GM18867 (cell line): Measurements from ENCODE around the gene GALK2.

Experiments used
- ATAC-seq: cut with Tn5 transposase; IDR thresholded peaks from one replicate; pipeline ENCODE4 v1.9.1; 2021; ENCODE audit warnings: mild to moderate bottlenecking, moderate library complexity; ENCODE audit not compliant: unreplicated experiment

The GALK2 gene

GRCh38 chr15:49169880-49170597 is at the start of gene GALK2:
Gene GALK2 (plus strand): TSS chr15:49170247. CDS start chr15:49170323, 76 bp downstream.
- ATAC-seq: peak; percentile 95

DNA sequence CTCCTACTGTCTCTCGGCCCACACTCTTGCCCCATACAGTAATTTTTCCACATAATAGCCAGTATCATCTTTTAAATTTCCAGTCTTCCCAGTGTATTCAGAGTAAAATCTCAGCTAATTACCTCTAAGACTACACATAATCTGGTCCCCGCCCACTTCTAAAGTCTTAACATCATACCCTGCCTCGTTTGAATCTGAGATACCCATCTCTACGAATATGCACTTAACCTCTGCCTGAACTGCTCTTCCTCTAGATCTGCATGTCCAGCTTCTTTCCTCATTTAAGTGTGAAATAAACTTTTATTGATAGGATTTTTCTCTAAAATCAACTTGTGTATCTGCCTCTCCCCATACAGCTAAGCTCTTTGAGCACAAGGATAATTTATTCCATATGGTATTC is 49.2 kb upstream of the GALK2 start:
- ATAC-seq: no peak

DNA sequence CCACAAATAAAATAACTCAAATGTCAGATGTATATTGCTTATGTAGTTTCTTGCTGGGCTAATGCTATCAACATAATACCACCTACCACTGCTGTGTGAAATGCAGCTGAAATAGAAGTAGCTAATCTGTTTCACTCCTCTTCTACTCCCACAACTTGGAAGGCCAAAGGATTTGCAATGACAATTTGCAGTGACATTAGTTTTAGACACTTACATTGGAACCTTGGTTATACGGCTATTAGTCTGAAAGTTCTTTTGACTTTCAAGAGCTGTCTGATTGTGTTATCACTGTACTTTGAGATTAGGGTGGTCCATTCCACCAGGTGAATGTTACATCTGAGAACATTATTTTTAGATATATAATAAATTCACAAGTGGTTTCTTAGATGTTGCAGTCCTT is 48.1 kb upstream of the GALK2 start:
- no peak for ATAC-seq

DNA sequence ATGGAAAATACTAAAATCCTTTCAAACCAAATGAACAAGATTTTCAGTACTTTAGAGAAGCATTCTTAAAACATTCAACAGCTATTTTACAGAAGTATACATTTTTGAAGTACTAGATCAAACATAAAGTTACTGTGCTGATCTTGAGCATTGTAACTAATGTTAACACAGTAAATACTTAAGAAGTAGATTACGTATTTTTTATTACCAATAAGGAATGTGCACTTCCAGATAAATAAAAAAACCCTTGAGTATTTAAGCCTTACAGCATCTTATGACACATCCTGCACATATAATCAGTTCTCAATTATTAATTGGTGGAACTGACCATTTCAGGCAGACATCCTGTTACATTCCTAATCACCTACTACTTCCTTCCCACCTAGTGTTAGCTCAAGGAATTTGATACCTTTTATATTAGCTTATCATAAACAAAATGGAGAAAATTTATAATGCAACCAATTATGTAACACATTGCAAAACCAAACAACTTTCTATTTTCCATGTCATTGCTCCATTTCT is 47.4 kb upstream of the GALK2 start:
- ATAC-seq: no peak

DNA sequence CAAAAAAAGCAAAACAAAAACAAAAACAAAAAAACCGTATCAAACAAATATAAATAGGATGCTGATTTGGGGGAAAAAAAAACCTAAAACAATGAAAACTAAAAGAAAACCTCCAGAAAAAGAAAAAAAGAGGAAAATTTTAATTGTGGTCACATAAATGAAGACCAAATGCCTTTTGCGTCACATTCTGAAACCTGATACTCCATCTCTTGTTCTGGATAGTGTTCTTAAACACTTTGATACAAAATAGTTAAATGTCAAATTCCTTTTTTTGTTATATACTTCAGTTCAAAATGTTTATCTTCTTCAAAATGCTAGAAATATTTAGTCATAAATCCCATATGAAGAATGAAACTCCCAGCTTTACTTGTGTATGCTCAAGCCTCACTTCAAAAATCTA is 45.7 kb upstream of the GALK2 start:
- no peak for ATAC-seq

GRCh38 chr15:49131403-49131802 is 38.6 kb upstream of the GALK2 start:
- ATAC-seq: no peak

GRCh38 chr15:49134683-49135341 is 35.2 kb upstream of the GALK2 start:
- no peak for ATAC-seq

- ATAC-seq: no peak
Observed at GRCh38 chr15:49135342-49135857, 34.6 kb upstream of the GALK2 start.

DNA sequence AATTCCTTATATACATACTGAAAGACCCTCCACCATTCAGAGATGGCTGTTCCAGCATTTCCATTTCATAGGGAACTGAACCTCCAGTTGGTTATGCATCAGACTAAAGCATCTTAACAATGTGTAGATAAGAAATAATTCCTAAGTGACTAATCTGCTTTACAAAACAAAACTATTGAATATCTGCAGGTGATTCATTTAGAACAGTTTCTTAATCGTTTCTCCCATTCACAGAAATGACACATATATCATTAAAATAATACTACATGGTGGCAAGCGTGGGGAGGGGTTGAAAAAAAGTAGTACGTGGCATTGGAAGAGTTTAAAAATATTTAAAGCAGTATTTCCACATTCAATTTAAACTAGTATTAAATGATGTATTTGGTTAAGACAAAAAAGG is 34.1 kb upstream of the GALK2 start:
- ATAC-seq: no peak

GRCh38 chr15:49137861-49138260 is 32.2 kb upstream of the GALK2 start:
- ATAC-seq: no peak

- ATAC-seq: no peak
Observed at GRCh38 chr15:49145651-49146609, 24.1 kb upstream of the GALK2 start.

DNA sequence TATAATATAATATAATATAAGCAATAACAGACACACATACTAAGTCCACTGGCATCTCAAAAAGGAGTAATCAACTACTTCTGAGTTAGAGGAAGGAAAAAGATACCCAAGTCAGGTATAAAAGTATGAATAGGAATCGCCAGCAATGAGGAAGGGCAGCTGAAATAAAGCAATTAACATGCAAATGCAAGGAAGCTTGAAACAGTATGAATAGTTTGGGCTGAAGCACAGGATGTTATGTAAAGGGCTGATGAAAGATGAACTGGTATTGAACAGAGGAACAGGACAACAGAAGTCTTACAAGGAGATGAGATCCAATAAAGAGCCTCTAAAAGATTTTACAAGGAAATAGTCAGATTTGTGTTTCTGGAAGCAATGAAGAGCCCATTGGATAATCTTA is 21.7 kb upstream of the GALK2 start:
- ATAC-seq: no peak

GRCh38 chr15:49148727-49149126 is 21.3 kb upstream of the GALK2 start:
- ATAC-seq: no peak

DNA sequence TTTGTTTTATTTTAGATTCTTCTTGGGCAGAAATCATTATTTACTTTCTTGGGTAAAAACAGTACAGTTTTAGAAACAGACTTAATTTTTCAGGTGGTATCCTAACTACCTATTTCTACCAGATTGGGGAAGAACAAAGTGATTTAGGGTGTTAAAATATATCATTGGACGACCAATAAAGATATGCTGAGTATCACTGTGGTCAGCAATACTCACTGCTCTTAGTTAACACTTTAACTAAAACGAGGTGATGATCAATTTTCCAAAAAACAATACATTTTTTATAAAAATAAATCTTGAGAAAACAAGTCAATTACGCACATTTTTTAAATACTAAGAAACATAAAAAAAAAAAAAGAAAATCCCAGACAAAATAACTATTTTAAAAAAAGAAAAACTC is 18.2 kb upstream of the GALK2 start:
- no peak for ATAC-seq

- no peak for ATAC-seq
Observed at GRCh38 chr15:49152552-49153312, 17.3 kb upstream of the GALK2 start.

GRCh38 chr15:49154359-49154758 is 15.7 kb upstream of the GALK2 start:
- ATAC-seq: no peak

DNA sequence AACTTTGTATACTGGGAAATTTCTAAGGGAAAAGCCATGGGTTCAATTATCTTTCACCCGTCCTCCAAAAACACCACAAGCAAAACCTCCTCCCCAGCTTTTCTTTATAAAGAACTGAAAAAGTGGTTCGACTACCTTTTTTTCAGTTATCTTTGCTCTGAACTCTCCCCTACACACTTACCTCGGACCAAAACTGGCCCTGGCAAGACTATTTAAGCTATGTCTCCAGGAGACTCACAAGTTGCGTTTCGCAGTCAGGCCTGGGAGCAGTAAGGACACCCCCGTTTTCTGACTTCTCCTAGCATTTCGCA is 15.3 kb upstream of the GALK2 start:
- no peak for ATAC-seq

GRCh38 chr15:49155110-49155833 is 14.8 kb upstream of the GALK2 start, which contains the start of gene COPS2:
Gene COPS2 (minus strand): TSS chr15:49155599. CDS start chr15:49155578, 21 bp downstream.
- peak; percentile 90 for ATAC-seq

- ATAC-seq: no peak
Observed at GRCh38 chr15:49155834-49156627, 14.0 kb upstream of the GALK2 start.
